ENCODE measurements around the gene CCR5AS.

DNA sequence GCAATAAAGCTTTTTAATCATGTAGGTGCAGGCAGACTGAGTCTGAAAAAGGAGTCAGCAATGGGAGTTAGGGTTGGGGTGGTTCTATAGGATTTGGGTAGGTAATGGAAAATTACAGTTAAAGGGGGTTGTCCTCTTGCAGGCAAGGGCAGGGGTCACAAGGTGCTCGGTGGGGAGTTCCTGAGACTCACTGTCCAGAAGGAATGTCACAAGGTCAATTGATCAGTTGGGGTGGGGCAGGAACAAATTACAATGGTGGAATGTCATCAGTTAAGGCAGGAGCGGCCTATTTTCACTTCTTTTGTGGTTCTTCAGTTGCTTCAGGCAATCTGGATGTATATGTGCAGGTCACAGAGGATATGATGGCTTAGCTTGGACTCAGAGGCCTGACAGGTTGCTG is 13.9 kb downstream of the CCR5AS start:
- TF ChIP-seq, protein P1, sequence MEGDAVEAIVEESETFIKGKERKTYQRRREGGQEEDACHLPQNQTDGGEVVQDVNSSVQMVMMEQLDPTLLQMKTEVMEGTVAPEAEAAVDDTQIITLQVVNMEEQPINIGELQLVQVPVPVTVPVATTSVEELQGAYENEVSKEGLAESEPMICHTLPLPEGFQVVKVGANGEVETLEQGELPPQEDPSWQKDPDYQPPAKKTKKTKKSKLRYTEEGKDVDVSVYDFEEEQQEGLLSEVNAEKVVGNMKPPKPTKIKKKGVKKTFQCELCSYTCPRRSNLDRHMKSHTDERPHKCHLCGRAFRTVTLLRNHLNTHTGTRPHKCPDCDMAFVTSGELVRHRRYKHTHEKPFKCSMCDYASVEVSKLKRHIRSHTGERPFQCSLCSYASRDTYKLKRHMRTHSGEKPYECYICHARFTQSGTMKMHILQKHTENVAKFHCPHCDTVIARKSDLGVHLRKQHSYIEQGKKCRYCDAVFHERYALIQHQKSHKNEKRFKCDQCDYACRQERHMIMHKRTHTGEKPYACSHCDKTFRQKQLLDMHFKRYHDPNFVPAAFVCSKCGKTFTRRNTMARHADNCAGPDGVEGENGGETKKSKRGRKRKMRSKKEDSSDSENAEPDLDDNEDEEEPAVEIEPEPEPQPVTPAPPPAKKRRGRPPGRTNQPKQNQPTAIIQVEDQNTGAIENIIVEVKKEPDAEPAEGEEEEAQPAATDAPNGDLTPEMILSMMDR (IDR thresholded peaks at IDR 0.05): no peak
- no peak for TF ChIP-seq POLR2A (IDR thresholded peaks at IDR 0.05)
- TF ChIP-seq POLR2AphosphoS5 (IDR thresholded peaks at IDR 0.05): no peak

All from prostate gland (tissue), 2 donors.